ENCODE measurements around the gene TBC1D22A. TPM values are rescaled to one million over a fixed set of nuclear protein-coding genes. Genes with fewer than 3 reads are reported as not detected.

The TBC1D22A gene
- total RNA-seq, 1 experiment from 2014 or later: 20.9 TPM

- no peak for TF ChIP-seq POLR2AphosphoS5 (IDR thresholded peaks at IDR 0.05; ENCODE audit: low read depth, low read length)
- TF ChIP-seq SIN3A (IDR thresholded peaks at IDR 0.05; ENCODE audit: low read depth): no peak
- no peak for TF ChIP-seq EGR1 (IDR thresholded peaks at IDR 0.05; ENCODE audit: low read depth)
- TF ChIP-seq POLR2A (IDR thresholded peaks at IDR 0.05; ENCODE audit: borderline replicate concordance, extremely low read depth, insufficient read depth, insufficient read length): no peak
- TF ChIP-seq MAX (IDR thresholded peaks at IDR 0.05): no peak
- TF ChIP-seq REST (IDR thresholded peaks at IDR 0.05; ENCODE audit: low read depth): no peak
- TF ChIP-seq EZH2 (IDR thresholded peaks at IDR 0.05): no peak
- TF ChIP-seq ATF3 (IDR thresholded peaks at IDR 0.05): no peak
- no peak overlapping the region for H2AFZ ChIP-seq (ENCODE audit: low read depth, low read length, poor library complexity, severe bottlenecking)
- ChIA-PET RAD21 (ENCODE audit: low non-redundant PET in 1 of 2, low total read pairs in 2 of 2, uncharacterized antibody in 2 of 2, unreplicated experiment in 2 of 2) (no interaction called here), CTCF (no interaction called here), POLR2A (no interaction called here)
- no peaks in the 10 kb centered on the region for H3K9me3 ChIP-seq (ENCODE audit: control insufficient read depth in 1 of 2, insufficient read depth in 1 of 2, low read depth in 1 of 2, low read length in 2 of 2)
- intact Hi-C loops (cut with micrococcal nuclease): no loop called here
- no TSS peak for BruUV-seq (replicated peaks)
- no peaks in the 10 kb centered on the region for H3K9me2 ChIP-seq (ENCODE audit: insufficient read depth)
- H3K9ac ChIP-seq (ENCODE audit: low read length): no peak overlapping the region
- no peaks in the 10 kb centered on the region for H4K20me1 ChIP-seq (ENCODE audit: insufficient read depth)
- no peaks in the 10 kb centered on the region for H3K79me2 ChIP-seq (ENCODE audit: insufficient read depth, low read length)
- DNase-seq (ENCODE audit: low read depth, low spot score) (no peak), ATAC-seq (no peak)
- no peaks in the 10 kb centered on the region for H3K36me3 ChIP-seq (ENCODE audit: control insufficient read depth in 1 of 2, insufficient read depth in 2 of 2, low read length in 2 of 2)
- peaks cover 0 to 3% of the 10 kb centered on the region in 2 experiments; a peak in 1 of 4 replicates for H3K4me1 ChIP-seq (ENCODE audit: control insufficient read depth in 1 of 2, insufficient read depth in 2 of 2, low read length in 2 of 2)
- H3K4me2 ChIP-seq (ENCODE audit: low read length): no peak overlapping the region
- H3K27ac ChIP-seq (ENCODE audit: low read depth, low read length): no peak overlapping the region
- no peak overlapping the region for H3K4me3 ChIP-seq (replicated peaks in 1 of 2; ENCODE audit: low read depth in 1 of 2, low read length in 2 of 2)
- H3K27me3 ChIP-seq (ENCODE audit: insufficient read depth, low read length): no peaks in the 10 kb centered on the region
These were observed 276.9 kb downstream of the TBC1D22A start for GRCh38 chr22:47039356-47039755.
